Omental fat pad (tissue), 4 donors: ENCODE results near the gene PRKCE. TPM values are rescaled to one million over a fixed set of nuclear protein-coding genes. Genes with fewer than 3 reads are reported as not detected.

Experiments
- ATAC-seq: fragments of 150-250 bp; one replicate; pipeline ENCODE4 v1.9.1; 2016; ENCODE audit warnings: mild to moderate bottlenecking, moderate library complexity; ENCODE audit not compliant: low FRiP score
- DNase-seq: peaks from one replicate; pipeline ENCODE4 v3.0.0-alpha.2; 2019; ENCODE audit warnings: low spot score
- total RNA-seq, 4 donors: library from RNA; depleted of rRNA; stranded (reverse); fragments of >200 nt; gene quantifications; one replicate each; pipeline ENCODE4 v1.1.0, GENCODE V29; 2016
- TF ChIP-seq, protein P1 (sequence below), 3 donors: fragments of 450-650 bp; IDR thresholded peaks; one replicate each; pipeline ENCODE4 v1.5.1; 2016 to 2017; ENCODE audit warnings: antibody characterized with exemption in 3 of 3, mild to moderate bottlenecking in 3 of 3, moderate library complexity in 2 of 3

Gene PRKCE
- total RNA-seq, 4 donors from 2014 or later, result 8.8 to 24.3 (median 14.0) TPM

- TF ChIP-seq, protein P1, sequence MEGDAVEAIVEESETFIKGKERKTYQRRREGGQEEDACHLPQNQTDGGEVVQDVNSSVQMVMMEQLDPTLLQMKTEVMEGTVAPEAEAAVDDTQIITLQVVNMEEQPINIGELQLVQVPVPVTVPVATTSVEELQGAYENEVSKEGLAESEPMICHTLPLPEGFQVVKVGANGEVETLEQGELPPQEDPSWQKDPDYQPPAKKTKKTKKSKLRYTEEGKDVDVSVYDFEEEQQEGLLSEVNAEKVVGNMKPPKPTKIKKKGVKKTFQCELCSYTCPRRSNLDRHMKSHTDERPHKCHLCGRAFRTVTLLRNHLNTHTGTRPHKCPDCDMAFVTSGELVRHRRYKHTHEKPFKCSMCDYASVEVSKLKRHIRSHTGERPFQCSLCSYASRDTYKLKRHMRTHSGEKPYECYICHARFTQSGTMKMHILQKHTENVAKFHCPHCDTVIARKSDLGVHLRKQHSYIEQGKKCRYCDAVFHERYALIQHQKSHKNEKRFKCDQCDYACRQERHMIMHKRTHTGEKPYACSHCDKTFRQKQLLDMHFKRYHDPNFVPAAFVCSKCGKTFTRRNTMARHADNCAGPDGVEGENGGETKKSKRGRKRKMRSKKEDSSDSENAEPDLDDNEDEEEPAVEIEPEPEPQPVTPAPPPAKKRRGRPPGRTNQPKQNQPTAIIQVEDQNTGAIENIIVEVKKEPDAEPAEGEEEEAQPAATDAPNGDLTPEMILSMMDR (IDR thresholded peaks at IDR 0.05), result no peak
- no peak for DNase-seq
Observed at GRCh38 chr2:46095830-46096229, 444.4 kb downstream of the PRKCE start.

DNA sequence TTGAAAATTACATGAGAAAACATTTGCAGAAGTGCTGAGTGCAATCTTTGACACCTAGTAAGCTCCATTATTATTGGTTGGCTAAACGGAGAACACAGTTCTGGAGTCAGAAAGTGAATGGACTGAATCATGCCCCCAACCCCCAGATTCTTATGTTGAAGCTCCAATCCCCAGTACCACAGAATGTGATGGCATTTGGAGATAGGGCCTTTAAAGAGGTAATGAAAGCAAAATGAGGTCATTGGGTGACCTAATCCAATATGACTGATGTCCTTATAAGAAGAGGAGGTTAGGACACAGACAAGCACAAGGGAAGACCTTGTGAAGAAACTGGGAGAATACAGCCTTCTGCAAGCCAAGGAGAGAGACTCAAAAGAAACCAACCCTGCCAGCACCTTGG is 444.8 kb downstream of the PRKCE start:
- TF ChIP-seq, protein P1 (IDR thresholded peaks at IDR 0.05), result no peak
- DNase-seq (no peak), ATAC-seq (no peak)

More at GRCh38 chr2:46095830-46096229, 444.4 kb downstream of the PRKCE start:
- ATAC-seq, result no peak

- no peak for DNase-seq
Observed at GRCh38 chr2:46097714-46098480, 446.4 kb downstream of the PRKCE start.

GRCh38 chr2:46098621-46099062 is 447.2 kb downstream of the PRKCE start:
- no peak for DNase-seq
- TF ChIP-seq, protein P1 (IDR thresholded peaks at IDR 0.05), result no peak
- no peak for ATAC-seq

More at GRCh38 chr2:46097714-46098480, 446.4 kb downstream of the PRKCE start:
- TF ChIP-seq, protein P1 (IDR thresholded peaks at IDR 0.05), result no peak
- ATAC-seq, result peak; percentile 91

GRCh38 chr2:46101557-46102220 is 450.2 kb downstream of the PRKCE start:
- TF ChIP-seq, protein P1 (IDR thresholded peaks at IDR 0.05), result no peak
- DNase-seq (no peak), ATAC-seq (no peak)

DNA sequence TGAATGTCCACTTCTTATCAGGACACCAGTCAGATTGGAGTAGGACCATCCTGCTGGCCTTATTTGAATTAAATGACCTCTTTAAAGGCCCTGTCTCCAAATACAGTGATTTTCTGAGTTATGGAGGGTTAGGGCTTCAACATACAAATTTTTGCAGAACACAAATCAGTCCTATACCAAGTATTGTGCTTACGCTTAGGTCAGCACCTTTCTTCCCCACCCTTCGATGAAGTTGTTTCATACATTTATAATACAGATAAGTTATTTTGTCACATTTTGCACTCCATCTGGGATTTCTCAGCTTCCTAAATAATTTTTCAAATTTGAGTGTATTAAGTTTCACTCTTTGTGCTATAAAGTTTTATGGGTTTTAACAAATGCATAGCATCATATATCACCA is 455.2 kb downstream of the PRKCE start:
- TF ChIP-seq, protein P1 (IDR thresholded peaks at IDR 0.05), result no peak
- no peak for ATAC-seq
- DNase-seq, result no peak
